ENCODE measurements around the gene TAS1R3.

DNA sequence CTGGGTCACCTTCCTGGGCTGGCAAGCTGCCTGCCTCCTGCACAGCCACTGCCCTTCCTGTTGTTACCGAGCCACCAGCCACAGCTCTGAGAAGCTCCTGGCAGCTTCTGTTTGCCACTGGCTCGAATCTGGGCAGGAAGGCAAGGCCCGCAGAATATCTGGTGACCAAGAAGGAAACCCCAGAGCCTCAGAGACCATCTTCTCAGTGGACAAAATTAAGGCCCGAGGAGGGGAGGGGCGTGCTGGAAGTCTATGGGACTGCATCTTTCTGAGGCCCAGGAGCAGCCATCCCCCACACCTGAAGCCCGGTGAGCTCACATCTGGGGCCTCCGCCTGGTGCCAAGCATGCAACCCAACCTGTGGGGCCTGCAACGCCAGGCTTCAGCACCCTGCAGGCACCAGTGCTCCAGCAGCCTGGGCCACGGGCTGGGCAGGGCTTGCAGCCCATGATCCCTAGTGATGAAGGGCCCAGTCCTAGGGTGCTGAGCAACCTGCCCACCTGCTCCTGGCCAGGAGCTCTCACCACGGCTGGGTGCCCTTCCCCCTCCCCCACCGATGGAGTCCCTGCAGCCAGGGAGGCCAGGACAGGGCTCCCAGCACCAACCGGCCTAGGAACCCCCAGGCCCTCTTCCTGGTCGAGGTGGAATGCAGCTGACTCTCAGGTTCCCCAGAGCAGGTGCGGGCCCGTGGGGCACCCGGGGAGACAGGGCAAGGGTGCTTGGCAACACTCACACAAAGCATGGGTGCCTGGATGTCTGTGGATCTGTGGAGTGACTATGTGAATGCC, 5.6 kb upstream of the TAS1R3 start:
- TF ChIP-seq, protein P1, sequence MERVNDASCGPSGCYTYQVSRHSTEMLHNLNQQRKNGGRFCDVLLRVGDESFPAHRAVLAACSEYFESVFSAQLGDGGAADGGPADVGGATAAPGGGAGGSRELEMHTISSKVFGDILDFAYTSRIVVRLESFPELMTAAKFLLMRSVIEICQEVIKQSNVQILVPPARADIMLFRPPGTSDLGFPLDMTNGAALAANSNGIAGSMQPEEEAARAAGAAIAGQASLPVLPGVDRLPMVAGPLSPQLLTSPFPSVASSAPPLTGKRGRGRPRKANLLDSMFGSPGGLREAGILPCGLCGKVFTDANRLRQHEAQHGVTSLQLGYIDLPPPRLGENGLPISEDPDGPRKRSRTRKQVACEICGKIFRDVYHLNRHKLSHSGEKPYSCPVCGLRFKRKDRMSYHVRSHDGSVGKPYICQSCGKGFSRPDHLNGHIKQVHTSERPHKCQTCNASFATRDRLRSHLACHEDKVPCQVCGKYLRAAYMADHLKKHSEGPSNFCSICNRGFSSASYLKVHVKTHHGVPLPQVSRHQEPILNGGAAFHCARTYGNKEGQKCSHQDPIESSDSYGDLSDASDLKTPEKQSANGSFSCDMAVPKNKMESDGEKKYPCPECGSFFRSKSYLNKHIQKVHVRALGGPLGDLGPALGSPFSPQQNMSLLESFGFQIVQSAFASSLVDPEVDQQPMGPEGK (CRISPR knock-in tag; IDR thresholded peaks at IDR 0.05; ENCODE audit: borderline replicate concordance) = no peak
- TF ChIP-seq SNAI2 (CRISPR knock-in tag; IDR thresholded peaks at IDR 0.05) = no peak
- no peak for TF ChIP-seq TCF4 (CRISPR knock-in tag; IDR thresholded peaks at IDR 0.05; ENCODE audit: borderline replicate concordance)
- TF ChIP-seq OSR1 (CRISPR knock-in tag; IDR thresholded peaks at IDR 0.05) = no peak
- no peak for TF ChIP-seq CSDC2 (CRISPR knock-in tag; IDR thresholded peaks at IDR 0.05)
- no peak for TF ChIP-seq BACH2 (CRISPR knock-in tag; IDR thresholded peaks at IDR 0.05; ENCODE audit: borderline replicate concordance)
